ENCODE results near the gene SEMA4A.

The SEMA4A gene

GRCh38 chr1:156136970-156137483 is 16.4 kb upstream of the SEMA4A start:
- no peak for FAIRE-seq

- FAIRE-seq, result no peak
Measured at GRCh38 chr1:156138458-156138867, 14.9 kb upstream of the SEMA4A start.

- no peak for FAIRE-seq
Measured at GRCh38 chr1:156140879-156141707, 12.3 kb upstream of the SEMA4A start.

GRCh38 chr1:156143765-156144489 is 9.5 kb upstream of the SEMA4A start:
- no peak for FAIRE-seq

- no peak for FAIRE-seq
Measured at GRCh38 chr1:156144742-156145141, 8.6 kb upstream of the SEMA4A start.

GRCh38 chr1:156145650-156146019 is 7.8 kb upstream of the SEMA4A start:
- no peak for FAIRE-seq

- FAIRE-seq, result peak; percentile 79
Measured at GRCh38 chr1:156146020-156146768, 7.2 kb upstream of the SEMA4A start.

- no peak for FAIRE-seq
Measured at GRCh38 chr1:156146769-156147405, 6.5 kb upstream of the SEMA4A start.

GRCh38 chr1:156148216-156148615 is 5.2 kb upstream of the SEMA4A start:
- FAIRE-seq, result no peak

GRCh38 chr1:156149374-156150332 is 3.7 kb upstream of the SEMA4A start:
- FAIRE-seq, result no peak

GRCh38 chr1:156150333-156151011 is 2.9 kb upstream of the SEMA4A start:
- FAIRE-seq, result no peak

GRCh38 chr1:156151093-156151688 is 2.2 kb upstream of the SEMA4A start:
- no peak for FAIRE-seq

- FAIRE-seq, result no peak
Measured at GRCh38 chr1:156152628-156153027, 757 bp upstream of the SEMA4A start.

- FAIRE-seq, result no peak
Measured at GRCh38 chr1:156154317-156154749, 948 bp downstream of the SEMA4A start.

- FAIRE-seq, result no peak
Measured at GRCh38 chr1:156155756-156156510, 2.5 kb downstream of the SEMA4A start.

- FAIRE-seq, result no peak
Measured at GRCh38 chr1:156157506-156157905, 4.1 kb downstream of the SEMA4A start.

- FAIRE-seq, result no peak
Measured at GRCh38 chr1:156157966-156158365, 4.6 kb downstream of the SEMA4A start.

- FAIRE-seq, result no peak
Measured at GRCh38 chr1:156160000-156160742, 6.8 kb downstream of the SEMA4A start.

- no peak for FAIRE-seq
Measured at GRCh38 chr1:156160743-156161171, 7.4 kb downstream of the SEMA4A start.
